B cell (primary cell): Measurements from ENCODE around the gene BUD31.

Experiments
- EZH2 ChIP-seq: IDR thresholded peaks from 2 replicates; pipeline ENCODE4 v1.6.1; 2012; ENCODE audit warnings: borderline replicate concordance, low read depth, mild to moderate bottlenecking, moderate library complexity, low read length; ENCODE audit not compliant: insufficient read depth, poor library complexity, severe bottlenecking
- TF ChIP-seq, protein P1 (sequence below): fragments of 200-600 bp; IDR thresholded peaks from one replicate; pipeline ENCODE4 v1.8.0; 2022; ENCODE audit warnings: antibody characterized with exemption, mild to moderate bottlenecking

DNA sequence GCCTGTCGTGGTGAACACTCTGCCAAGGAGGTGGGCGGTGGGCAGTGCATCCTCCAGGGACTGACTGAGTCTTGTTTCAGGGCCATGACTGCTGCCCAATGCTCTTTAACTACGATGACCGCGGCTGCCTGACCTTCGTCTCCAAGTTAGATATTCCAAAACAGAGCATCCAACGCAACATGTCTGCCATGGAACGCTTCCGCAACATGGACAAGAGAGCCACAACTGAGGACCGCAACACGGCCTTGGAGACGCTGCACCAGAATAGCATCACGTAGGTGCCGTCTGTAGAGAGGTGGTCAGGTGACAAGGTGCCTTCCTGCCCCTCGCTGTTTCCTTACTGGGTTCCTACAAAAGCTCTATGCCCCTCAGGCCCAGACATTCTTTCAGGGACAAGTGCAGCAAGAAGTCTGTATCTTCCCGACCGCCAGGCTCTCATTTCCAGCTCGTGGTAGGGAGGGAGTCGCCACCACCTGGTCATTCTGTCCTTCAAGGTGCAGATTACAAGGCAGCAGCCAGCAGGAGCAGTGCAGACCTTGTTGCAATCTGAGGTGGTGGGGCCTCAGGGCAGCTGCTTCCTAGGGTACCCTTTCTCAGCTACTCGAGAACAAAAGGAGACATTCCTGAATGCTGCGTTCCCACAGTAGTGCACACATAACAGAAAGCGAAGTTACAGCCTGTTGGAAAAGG is 49.2 kb upstream of the BUD31 start:
- TF ChIP-seq, protein P1, sequence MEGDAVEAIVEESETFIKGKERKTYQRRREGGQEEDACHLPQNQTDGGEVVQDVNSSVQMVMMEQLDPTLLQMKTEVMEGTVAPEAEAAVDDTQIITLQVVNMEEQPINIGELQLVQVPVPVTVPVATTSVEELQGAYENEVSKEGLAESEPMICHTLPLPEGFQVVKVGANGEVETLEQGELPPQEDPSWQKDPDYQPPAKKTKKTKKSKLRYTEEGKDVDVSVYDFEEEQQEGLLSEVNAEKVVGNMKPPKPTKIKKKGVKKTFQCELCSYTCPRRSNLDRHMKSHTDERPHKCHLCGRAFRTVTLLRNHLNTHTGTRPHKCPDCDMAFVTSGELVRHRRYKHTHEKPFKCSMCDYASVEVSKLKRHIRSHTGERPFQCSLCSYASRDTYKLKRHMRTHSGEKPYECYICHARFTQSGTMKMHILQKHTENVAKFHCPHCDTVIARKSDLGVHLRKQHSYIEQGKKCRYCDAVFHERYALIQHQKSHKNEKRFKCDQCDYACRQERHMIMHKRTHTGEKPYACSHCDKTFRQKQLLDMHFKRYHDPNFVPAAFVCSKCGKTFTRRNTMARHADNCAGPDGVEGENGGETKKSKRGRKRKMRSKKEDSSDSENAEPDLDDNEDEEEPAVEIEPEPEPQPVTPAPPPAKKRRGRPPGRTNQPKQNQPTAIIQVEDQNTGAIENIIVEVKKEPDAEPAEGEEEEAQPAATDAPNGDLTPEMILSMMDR: no peak
- TF ChIP-seq EZH2: no peak
